GM12865 (cell line): ENCODE data around the gene PMS2.
"Not testable (repeated sequence)": the region's sequence is repeated elsewhere in the genome, so short reads cannot be mapped to it uniquely, and the experiment has no call there.

Experiments
- DNase-seq: peaks from one replicate; pipeline ENCODE4 v3.0.0; 2010; ENCODE audit warnings: low read depth
- H3K4me3 ChIP-seq: 2 replicates; pipeline ENCODE4 v1.5.1; 2011; ENCODE audit warnings: mild to moderate bottlenecking, low read depth, low read length, control low read depth
- TF ChIP-seq, protein P1 (sequence below): IDR thresholded peaks from 2 replicates; pipeline ENCODE4 v1.5.1; 2011; ENCODE audit warnings: low read length, control low read depth, low read depth, inconsistent platforms; ENCODE audit not compliant: insufficient read depth; ENCODE audit errors: missing control alignments

Gene PMS2, protein sequence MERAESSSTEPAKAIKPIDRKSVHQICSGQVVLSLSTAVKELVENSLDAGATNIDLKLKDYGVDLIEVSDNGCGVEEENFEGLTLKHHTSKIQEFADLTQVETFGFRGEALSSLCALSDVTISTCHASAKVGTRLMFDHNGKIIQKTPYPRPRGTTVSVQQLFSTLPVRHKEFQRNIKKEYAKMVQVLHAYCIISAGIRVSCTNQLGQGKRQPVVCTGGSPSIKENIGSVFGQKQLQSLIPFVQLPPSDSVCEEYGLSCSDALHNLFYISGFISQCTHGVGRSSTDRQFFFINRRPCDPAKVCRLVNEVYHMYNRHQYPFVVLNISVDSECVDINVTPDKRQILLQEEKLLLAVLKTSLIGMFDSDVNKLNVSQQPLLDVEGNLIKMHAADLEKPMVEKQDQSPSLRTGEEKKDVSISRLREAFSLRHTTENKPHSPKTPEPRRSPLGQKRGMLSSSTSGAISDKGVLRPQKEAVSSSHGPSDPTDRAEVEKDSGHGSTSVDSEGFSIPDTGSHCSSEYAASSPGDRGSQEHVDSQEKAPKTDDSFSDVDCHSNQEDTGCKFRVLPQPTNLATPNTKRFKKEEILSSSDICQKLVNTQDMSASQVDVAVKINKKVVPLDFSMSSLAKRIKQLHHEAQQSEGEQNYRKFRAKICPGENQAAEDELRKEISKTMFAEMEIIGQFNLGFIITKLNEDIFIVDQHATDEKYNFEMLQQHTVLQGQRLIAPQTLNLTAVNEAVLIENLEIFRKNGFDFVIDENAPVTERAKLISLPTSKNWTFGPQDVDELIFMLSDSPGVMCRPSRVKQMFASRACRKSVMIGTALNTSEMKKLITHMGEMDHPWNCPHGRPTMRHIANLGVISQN

DNA sequence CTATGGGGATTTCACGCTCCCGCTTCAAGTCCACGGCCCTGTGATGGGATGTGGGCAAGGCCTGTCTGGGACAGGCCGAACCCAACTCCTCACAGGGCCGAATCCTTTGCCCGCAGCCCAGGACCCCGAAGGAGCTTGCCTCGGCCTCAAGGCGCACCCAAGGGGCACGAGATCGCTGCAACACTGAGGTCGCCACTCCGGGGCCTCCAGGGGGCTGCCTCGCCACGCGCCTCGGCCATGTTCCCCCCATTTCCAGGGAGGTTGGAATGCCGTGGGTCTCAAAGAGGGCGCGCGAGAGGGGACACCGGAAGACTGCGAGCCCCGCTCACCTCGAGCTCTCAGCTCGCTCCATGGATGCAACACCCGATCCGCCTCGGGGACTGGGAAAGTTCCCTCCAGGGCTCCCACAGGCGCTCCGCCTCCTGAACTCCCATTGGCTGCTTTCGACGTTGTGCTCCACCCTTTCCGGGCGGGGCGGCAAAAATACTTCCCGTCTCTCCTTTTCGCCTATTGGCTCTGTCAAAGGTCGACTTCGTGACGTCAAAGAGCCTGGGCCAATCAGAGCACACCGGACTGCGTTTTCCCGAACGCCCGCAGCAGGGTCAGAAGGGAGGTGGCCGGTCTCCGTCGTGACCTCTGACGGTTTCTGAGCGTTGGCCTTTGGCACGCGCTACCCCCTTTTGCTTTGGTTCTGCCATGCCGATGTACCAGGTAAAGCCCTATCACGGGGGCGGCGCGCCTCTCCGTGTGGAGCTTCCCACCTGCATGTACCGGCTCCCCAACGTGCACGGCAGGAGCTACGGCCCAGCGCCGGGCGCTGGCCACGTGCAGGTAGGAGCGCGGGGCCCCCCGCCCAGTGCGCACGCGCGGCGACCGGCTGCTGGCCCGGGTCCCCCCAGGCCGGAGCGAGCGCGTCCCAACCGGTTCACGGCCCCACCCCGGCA, at the start of gene PMS2, which contains the start of gene AIMP2:
PMS2 (minus strand) TSS at position 382 of the 944 bp plus-strand sequence; CDS start at position 352, 30 bp downstream.
AIMP2 (plus strand) TSS at position 605 of the 944 bp plus-strand sequence; CDS start at position 697, 92 bp downstream.
- peak within 1 kb of the TSS; percentile 98 for H3K4me3 ChIP-seq
- peak; percentile 98 for DNase-seq
- TF ChIP-seq, protein P1, sequence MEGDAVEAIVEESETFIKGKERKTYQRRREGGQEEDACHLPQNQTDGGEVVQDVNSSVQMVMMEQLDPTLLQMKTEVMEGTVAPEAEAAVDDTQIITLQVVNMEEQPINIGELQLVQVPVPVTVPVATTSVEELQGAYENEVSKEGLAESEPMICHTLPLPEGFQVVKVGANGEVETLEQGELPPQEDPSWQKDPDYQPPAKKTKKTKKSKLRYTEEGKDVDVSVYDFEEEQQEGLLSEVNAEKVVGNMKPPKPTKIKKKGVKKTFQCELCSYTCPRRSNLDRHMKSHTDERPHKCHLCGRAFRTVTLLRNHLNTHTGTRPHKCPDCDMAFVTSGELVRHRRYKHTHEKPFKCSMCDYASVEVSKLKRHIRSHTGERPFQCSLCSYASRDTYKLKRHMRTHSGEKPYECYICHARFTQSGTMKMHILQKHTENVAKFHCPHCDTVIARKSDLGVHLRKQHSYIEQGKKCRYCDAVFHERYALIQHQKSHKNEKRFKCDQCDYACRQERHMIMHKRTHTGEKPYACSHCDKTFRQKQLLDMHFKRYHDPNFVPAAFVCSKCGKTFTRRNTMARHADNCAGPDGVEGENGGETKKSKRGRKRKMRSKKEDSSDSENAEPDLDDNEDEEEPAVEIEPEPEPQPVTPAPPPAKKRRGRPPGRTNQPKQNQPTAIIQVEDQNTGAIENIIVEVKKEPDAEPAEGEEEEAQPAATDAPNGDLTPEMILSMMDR, result peak; percentile 30

DNA sequence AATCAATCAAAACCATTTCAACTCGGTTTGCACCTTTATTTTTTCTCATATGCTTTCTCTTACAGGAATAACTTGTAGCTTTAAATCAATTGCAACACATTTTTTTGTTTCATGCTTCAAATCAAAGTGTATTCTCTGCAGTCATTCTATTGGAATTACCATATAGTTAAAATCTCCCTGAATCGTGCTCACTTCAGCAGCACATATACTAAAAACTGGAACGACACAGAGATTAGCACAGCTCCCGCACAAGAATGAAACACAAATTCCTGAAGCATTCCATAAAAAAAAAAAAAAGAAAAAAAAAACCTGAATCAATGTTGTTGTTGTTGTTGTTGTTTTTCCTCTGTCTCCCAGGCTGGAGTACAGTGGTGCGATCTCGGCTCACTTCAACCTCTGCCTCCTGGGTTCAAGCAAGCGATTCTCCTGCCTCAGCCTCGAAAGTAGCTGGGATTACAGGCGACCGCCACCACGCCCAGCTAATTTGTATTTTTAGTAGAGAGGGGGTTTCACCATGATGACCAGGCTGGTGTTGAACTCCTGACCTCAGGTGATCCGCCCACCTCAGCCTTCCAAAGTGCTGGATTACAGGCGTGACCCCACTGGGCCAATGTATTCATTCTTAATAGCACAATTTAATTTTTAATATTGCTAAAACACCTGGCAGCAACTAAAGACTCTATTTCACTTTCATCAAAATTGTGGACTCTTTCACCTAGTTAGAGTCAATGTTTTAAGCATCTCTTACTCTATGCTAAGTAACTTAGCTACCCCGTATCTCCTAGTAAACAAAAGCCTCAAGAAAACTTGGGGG, 48.7 kb upstream of the PMS2 start:
- DNase-seq, result peak; percentile 10
- TF ChIP-seq, protein P1, result no peak
- peak overlapping the region; percentile 83 for H3K4me3 ChIP-seq

DNA sequence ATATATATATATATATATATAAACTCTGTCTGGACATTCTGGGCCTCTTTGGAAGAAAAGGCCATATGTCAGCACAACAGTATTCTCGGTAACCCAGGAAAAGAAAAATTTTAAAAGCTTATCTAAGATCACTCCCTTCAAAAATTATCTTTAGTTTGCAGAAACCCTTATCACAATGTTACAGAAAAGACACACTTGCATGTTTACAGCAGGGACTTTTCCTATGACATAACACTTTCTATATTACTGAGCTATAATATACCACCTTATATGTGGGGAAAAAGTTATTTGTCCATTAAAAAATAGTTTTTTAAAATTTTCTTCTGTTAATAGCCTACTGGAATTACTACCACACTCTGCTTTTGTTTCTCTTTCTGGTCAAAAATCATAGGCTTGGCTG, 47.8 kb upstream of the PMS2 start:
- no peak for DNase-seq
- no peak overlapping the region for H3K4me3 ChIP-seq
- TF ChIP-seq, protein P1, result no peak

DNA sequence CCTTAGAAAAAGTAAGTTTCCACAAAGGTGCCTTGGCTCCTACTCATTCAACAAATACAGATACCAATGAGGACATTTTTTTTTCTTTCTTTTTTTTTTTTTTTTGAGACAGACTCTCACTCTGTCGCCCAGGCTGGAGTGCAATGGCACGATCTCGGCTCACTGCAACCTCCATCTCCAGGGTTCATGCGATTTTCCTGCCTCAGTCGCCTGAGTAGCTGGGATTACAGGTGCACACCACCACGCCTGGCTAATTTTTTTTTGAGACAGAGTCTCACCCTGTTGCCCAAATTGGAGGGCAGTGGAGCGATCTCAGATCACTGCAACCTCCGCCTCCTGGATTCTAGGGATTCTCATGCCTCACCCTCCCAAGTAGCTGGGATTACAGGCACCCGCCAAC, 42.3 kb upstream of the PMS2 start:
- not testable (repeated sequence) for H3K4me3 ChIP-seq, DNase-seq

DNA sequence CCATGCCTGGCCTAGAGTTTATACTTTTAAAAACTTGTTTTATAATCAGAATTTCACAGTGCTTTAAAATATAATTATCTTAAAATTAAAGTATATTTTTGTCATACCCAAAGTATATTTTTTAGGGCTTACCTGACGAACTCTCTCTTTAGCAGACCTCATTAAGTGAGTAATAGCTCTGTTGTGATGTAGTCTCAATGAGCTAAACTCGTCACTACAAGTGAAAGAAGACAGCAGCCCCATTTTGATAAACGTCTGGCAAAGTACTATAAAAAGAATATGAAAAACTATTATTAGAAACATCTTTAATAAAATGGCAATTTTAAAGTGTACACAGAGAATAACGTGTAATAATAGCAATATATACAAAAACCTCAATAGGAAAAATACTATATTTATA, 40.9 kb upstream of the PMS2 start:
- TF ChIP-seq, protein P1, result no peak
- no peak for DNase-seq
- H3K4me3 ChIP-seq, result no peak overlapping the region

DNA sequence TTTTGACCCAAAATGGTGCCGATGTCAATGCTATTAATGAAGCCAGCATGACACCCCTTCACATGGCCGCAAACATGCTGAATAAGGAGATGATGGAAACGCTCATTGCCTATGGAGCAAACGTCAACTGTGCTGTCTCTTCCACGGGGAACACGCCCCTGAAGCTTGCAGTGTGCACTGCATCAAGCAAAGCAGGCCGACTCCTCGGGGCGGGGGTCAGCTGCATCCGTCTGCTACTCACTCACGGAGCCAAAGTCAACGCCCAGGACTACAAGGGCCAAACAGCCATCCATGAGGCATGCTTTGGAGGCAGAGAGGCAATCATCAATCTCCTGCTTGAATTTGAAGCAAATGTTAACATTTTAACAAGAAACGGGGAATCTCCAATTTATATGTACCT, 26.8 kb upstream of the PMS2 start:
- DNase-seq, result no peak
- no peak overlapping the region for H3K4me3 ChIP-seq
- TF ChIP-seq, protein P1, result no peak
